Measurements from ENCODE around the gene CFL2. TPM values are rescaled to one million over a fixed set of nuclear protein-coding genes. Genes with fewer than 3 reads are reported as not detected.
"Not testable (repeated sequence)": the region's sequence is repeated elsewhere in the genome, so short reads cannot be mapped to it uniquely, and the experiment has no call there.

The CFL2 gene
- total RNA-seq, 2 donors from 2014 or later: 340 to 356 TPM

GRCh38 chr14:34713681-34714319 lies 593 bp downstream of the CFL2 start:
- intact Hi-C loops (cut with DNase I): loop anchor here in 1 of 2 donors (5.0 kb wide), 1 partner anchor 81 kb away; the partner anchor contains the start of gene SNX6
- peak; percentile 42 to 57 for ATAC-seq
- peak; percentile 36 for DNase-seq

GRCh38 chr14:34713122-34713680 lies 1.2 kb downstream of the CFL2 start:
- DNase-seq: no peak
- intact Hi-C loops (cut with DNase I): loop anchor here in 1 of 2 donors (5.0 kb wide), 1 partner anchor 81 kb away; the partner anchor contains the start of gene SNX6
- ATAC-seq: no peak

GRCh38 chr14:34711796-34712712 lies 2.3 kb downstream of the CFL2 start:
- intact Hi-C loops (cut with DNase I): loop anchor here in 1 of 2 donors (5.0 kb wide), 1 partner anchor 80 kb away; the partner anchor contains the start of gene SNX6
- DNase-seq: no peak
- ATAC-seq: no peak

GRCh38 chr14:34711169-34711568 lies 3.2 kb downstream of the CFL2 start:
- ATAC-seq (peak; percentile 13 to 14), DNase-seq (no peak)
- intact Hi-C loops (cut with DNase I): loop anchor here in 1 of 2 donors (5.0 kb wide), 1 partner anchor 79 kb away; the partner anchor contains the start of gene SNX6

DNA sequence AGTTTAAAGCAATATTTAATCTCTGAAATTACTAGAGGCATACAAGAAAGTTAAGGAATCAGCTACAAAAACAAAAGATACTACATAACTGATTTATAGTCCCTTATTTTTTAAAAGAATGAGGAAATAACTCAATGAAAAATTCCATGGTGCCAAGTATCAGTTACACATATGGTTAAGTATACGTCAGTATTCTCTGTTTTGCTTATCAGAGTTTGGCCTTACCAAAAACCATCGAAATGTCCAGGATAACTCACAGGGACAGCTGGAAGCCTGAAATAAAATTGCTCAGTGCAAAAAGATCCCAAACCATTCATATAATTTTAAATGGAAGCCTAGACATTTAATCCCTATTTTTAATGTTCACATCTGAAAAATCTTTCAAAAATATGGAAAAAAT lies 3.6 kb downstream of the CFL2 start:
- no peak for ATAC-seq
- intact Hi-C loops (cut with DNase I): loop anchor here in 1 of 2 donors (5.0 kb wide), 1 partner anchor 78 kb away; the partner anchor contains the start of gene SNX6
- no peak for DNase-seq

DNA sequence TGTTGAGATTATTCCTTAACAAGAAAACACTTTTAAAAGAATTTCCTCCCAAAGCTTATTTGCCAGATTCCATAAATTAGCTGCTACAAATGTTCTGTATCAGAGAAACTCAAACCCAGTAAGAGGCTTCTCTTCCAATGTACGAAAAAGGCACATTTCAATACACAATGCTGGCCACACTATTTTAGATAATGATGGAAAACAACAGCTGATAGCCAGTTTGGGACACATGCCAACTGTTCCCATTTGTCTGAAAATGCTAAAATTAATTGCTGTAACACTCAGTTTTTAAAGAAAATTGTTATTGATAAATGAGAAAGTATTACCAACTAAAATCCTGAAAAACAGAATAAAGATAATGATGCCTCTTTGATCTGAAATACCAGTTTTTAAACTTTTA lies 4.4 kb downstream of the CFL2 start:
- ATAC-seq (no peak), DNase-seq (no peak)
- intact Hi-C loops (cut with DNase I): loop anchor here in 1 of 2 donors (5.0 kb wide), 1 partner anchor 78 kb away; the partner anchor contains the start of gene SNX6

GRCh38 chr14:34707722-34708121 lies 6.7 kb downstream of the CFL2 start:
- DNase-seq (no peak), ATAC-seq (no peak)
- intact Hi-C loops (cut with DNase I): no loop called here

GRCh38 chr14:34701808-34702207 lies 12.6 kb downstream of the CFL2 start:
- no peak for ATAC-seq
- DNase-seq: no peak
- intact Hi-C loops (cut with DNase I): no loop called here

DNA sequence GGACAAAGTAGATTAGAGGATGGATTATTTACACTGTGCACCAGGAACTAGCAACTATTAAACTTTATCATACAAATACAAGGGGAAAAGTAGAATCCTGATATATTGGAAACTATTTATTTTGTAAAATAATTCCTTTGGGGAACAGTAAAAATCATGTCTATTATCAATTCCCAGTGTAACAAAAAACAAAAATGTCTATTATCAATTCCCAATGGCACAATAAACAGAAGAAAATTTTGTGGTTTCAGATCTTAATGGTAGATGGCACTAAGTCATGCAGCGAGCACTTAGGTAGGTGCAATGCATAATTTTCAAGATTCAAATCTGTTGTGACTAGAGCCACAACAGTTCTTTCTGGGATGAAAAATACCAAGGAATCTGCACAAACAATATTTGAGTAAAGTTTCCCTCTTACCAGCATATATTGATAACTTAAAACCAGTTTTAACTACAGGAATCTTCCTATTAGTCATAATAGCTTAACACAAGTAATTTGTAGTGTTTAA lies 13.7 kb downstream of the CFL2 start:
- intact Hi-C loops (cut with DNase I): no loop called here
- DNase-seq: no peak
- no peak for ATAC-seq

DNA sequence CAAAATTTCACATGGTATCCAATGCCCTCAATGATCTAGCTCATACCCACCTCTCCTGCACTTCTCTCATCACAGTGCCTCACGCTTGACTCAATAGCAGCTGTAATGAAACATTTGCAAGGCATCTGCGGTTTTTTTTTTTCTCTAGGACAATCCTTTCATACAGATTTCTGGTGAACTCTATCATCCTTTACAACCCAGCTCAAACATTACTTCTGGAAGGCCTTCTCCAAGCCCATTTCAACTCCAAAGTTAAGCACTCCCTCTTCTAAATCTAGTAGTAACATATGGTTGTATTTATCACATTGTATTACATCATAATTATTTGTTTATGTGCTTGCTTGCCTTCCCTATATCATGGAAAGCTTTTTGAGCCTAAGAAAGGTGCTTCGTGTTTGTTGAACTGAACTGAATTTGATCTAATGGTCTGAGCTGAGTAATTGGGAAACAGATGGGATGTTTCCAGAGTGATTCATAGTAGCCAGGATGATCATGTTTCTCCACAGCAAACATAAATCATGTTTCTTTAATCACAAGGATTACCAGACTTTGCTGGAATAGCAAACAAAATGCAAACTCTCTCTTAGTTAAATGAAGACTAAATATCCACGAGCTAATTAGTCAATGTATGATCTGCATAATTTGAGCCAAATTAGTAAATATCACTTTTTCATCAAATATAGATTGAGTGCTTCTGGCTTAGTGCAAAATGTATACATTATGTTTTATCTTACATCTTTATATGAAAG lies 14.3 kb downstream of the CFL2 start:
- ATAC-seq: peak in 1 of 2 donors; percentile 81
- intact Hi-C loops (cut with DNase I): no loop called here

DNA sequence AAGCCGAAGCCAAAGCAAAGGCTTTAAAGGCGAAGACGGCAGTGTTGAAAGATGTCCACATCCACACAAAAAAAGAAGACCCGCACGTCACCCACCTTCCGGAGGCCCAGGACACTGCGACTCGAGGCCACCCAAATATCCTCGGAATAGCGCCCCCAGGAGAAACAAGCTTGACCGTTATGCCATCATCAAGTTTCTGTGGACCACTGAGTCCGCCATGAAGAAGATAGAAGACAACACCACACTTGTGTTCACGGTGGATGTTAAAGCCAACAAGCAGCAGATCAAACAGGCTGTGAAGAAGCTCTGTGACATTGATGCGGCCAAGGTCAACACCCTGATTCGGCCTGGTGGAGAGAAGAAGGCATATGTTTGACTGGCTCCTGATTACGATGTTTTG lies 20.2 kb downstream of the CFL2 start:
- intact Hi-C loops (cut with DNase I); ATAC-seq; DNase-seq: not testable (repeated sequence)

More for the DNA sequence above, 14.3 kb downstream of the CFL2 start:
- DNase-seq: no peak

GRCh38 chr14:34693228-34693939 lies 21.0 kb downstream of the CFL2 start:
- DNase-seq (peak; percentile 33), ATAC-seq (peak; percentile 41 to 78)
- intact Hi-C loops (cut with DNase I): no loop called here

- no peak for ATAC-seq
- intact Hi-C loops (cut with DNase I): no loop called here
- DNase-seq: no peak
Measured at GRCh38 chr14:34692898-34693227, 21.5 kb downstream of the CFL2 start.

DNA sequence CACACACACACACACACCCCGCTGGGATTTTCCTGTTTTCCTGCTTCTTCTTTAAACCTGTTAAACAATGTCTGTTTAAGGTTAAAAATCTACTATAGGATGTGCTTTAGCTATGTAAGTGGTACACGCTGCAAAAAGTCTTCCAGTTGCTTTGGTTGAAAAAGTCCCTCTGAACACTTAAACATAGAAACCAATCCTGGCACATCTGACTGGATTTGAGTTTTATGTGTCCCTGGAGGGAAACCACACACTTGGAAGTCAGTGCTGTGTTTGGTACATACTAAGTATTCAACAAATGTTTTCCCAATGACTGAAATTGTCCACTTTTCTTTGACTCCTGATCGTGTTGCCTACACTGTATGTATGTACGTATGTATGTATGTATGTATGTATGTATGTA lies 22.0 kb downstream of the CFL2 start:
- DNase-seq (no peak), ATAC-seq (no peak)
- intact Hi-C loops (cut with DNase I): no loop called here

DNA sequence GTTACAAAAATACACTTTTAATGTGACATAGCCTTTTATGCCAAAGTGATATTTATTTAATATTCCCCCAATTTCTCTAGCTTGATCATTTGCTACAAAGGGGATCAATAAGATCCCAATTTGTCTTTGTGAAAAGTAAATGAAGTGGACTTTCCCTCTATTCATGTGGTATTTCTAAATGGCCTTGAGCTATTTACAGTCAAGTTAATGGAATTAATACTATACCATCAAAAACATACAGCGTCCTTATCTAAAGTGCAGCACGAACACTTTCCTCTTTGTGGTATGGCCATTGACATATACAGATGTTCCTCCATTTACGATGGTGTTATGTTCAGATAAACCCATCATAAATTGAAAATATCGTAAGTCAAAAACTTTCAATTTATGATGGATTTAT lies 23.2 kb downstream of the CFL2 start:
- ATAC-seq: no peak
- DNase-seq: no peak
- intact Hi-C loops (cut with DNase I): no loop called here

GRCh38 chr14:34688470-34689206 lies 25.8 kb downstream of the CFL2 start:
- ATAC-seq: no peak
- no peak for DNase-seq
- intact Hi-C loops (cut with DNase I): no loop called here

DNA sequence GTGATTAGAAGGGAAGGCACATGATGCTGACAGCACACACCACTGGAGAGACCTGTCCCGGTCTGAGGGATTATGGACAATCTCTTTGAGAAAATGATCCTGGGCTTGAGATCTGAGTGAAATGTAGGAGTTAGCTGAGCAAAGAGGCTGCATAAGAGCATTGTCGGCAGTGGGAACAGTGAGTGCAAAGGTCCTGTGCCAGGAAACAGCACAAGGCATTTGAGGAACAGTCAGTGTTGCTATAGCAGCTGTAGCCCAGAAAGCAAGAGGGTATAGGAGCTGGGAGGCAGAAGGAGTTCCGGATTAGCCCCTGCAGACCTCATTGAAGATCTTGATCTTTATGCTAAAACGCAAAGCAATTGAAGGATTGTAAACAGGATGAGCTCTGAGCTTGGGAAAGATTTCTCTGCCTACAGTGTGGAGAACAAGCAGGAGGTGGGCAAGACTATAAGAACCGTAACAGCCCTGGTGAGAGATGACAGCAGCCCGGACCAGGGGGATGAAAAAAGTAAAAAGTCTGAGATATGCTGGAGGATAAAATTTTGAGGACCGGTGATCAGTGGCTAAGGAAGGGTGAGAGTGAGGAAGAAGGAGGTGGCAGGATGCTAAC lies 28.5 kb downstream of the CFL2 start:
- intact Hi-C loops (cut with DNase I): no loop called here
- ATAC-seq (no peak), DNase-seq (no peak)

Data from left cardiac atrium (tissue), 4 donors.